ENCODE results near the gene THUMPD3. TPM values are rescaled to one million over a fixed set of nuclear protein-coding genes. Genes with fewer than 3 reads are reported as not detected.
A peak's percentile ranks its signal among the peaks of the same experiment; 100 is the strongest.

Gene THUMPD3
- total and polyA plus RNA-seq, 2 of the 4 experiments (the other 2 are of a cell fraction), result 28.2 to 43.9 TPM

- TF ChIP-seq ELK1 (IDR thresholded peaks at IDR 0.05; ENCODE audit: borderline replicate concordance, low read depth, low read length), result no peak; the same call in 1 of the 2 replicates
- TF ChIP-seq CHD1 (IDR thresholded peaks at IDR 0.05; ENCODE audit: low read depth, low read length), result no peak
- TF ChIP-seq NFE2L2 (IDR thresholded peaks at IDR 0.05; ENCODE audit: low read depth, low read length), result peak; percentile 47; the same call in 1 of the 2 replicates
- TF ChIP-seq MXI1 (IDR thresholded peaks at IDR 0.05; ENCODE audit: borderline replicate concordance, low read depth, low read length), result peak; percentile 54; the same call in 1 of the 2 replicates
- peak; percentile 80 for TF ChIP-seq MAFK (IDR thresholded peaks at IDR 0.05; ENCODE audit: low read depth, low read length)
- no peak for TF ChIP-seq RFX5 (IDR thresholded peaks at IDR 0.05; ENCODE audit: low read depth, low read length)
These were observed at the start of gene THUMPD3 (continued) for GRCh38 chr3:9362731-9363530.

All from IMR-90 (cell line).